HepG2 (cell line): ENCODE measurements around the gene B4GALT5. TPM values are rescaled to one million over a fixed set of nuclear protein-coding genes. Genes with fewer than 3 reads are reported as not detected.

Experiments used
- ATAC-seq: fragments of 200-7000 bp; cut with Tn5 transposase; 3 replicates; pipeline ENCODE4 v1.9.1; 2020; ENCODE audit warnings: mild to moderate bottlenecking, moderate library complexity
- BruUV-seq: library from RNA; stranded (reverse); fragments of 400-500 nt; replicated peaks from 2 replicates; lab custom pipeline; 2021; lab: Mats Ljungman, UMichigan
- CTCF ChIA-PET: fragments of 300-600 bp; formaldehyde crosslinking; extraction: SDS; loops from one replicate; lab custom pipeline; 2021; ENCODE audit warnings: low total read pairs, inconsistent platforms, low intra/inter-chr PET ratio; lab: Yijun Ruan, JAX
- POLR2A ChIA-PET: fragments of 350-600 bp; sonication (Branson Sonifier 250); formaldehyde crosslinking; loops from one replicate; lab custom pipeline; 2020; ENCODE audit warnings: antibody characterized with exemption, inconsistent platforms; lab: Yijun Ruan, JAX
- DNase-seq: peaks from one replicate; pipeline ENCODE4 v3.0.0-alpha.2; 2015; ENCODE audit warnings: low spot score
- FAIRE-seq: peaks from 3 replicates; lab custom pipeline; 2011; peaks lifted over from hg19 to GRCh38; lab: Jason Lieb, UNC
- H2AFZ ChIP-seq: one replicate; pipeline ENCODE4 v1.6.1; 2011; ENCODE audit warnings: low read length, inconsistent platforms
- H3K27ac ChIP-seq: fragments of 300-600 bp; 3 replicates; pipeline ENCODE4 v1.8.0; 2011; ENCODE audit warnings: mixed run types, mild to moderate bottlenecking, mixed read lengths, low read length, inconsistent platforms; ENCODE audit not compliant: insufficient read depth; ENCODE audit errors: extremely low read length
- H3K27me3 ChIP-seq, 2 experiments: fragments of 200-600 bp in 1 of 2; 2 replicates in 1 of 2; 3 replicates in 1 of 2; pipeline versions ENCODE4 v1.6.0 to v1.8.0; 2011; ENCODE audit warnings: low read length in 2 of 2, mild to moderate bottlenecking in 2 of 2, moderate library complexity in 2 of 2, inconsistent platforms in 1 of 2; ENCODE audit not compliant: insufficient read depth in 2 of 2, control insufficient read depth in 1 of 2
- H3K36me3 ChIP-seq, 2 experiments: fragments of 200-600 bp in 1 of 2; replicated peaks in 1 of 2; 2 replicates in 1 of 2; 3 replicates in 1 of 2; pipeline versions ENCODE4 v1.5.1 to v1.8.0; 2011; ENCODE audit warnings: low read length in 2 of 2, inconsistent platforms in 1 of 2; ENCODE audit not compliant: insufficient read depth in 2 of 2, control insufficient read depth in 1 of 2
- H3K4me1 ChIP-seq: 2 replicates; pipeline ENCODE4 v1.5.1; 2012; ENCODE audit warnings: low read length, inconsistent platforms; ENCODE audit not compliant: insufficient read depth
- H3K4me2 ChIP-seq: 2 replicates; pipeline ENCODE4 v1.6.0; 2011; ENCODE audit warnings: low read depth, low read length, inconsistent platforms
- H3K4me3 ChIP-seq, 3 experiments: fragments of 200-600 bp in 1 of 3; sonication (generic), shearing (Covaris generic) in 1 of 3; replicated peaks in 1 of 3; 2 replicates each; pipeline ENCODE4 v1.5.1; 2011 to 2016; ENCODE audit warnings: low read length in 3 of 3, inconsistent platforms in 2 of 3, low read depth in 2 of 3, mild to moderate bottlenecking in 2 of 3, control low read depth in 1 of 3, mixed read lengths in 1 of 3; ENCODE audit not compliant: insufficient read depth in 1 of 3
- H3K79me2 ChIP-seq: one replicate; pipeline ENCODE4 v1.6.1; 2011; ENCODE audit warnings: low read length, inconsistent platforms; ENCODE audit not compliant: insufficient read depth
- H3K9ac ChIP-seq: 2 replicates; pipeline ENCODE4 v1.6.0; 2011; ENCODE audit warnings: mild to moderate bottlenecking, low read depth, low read length, inconsistent platforms; ENCODE audit not compliant: insufficient read depth
- H3K9me3 ChIP-seq: 2 replicates; pipeline ENCODE4 v1.5.1; 2012; ENCODE audit warnings: mild to moderate bottlenecking, low read length
- H4K20me1 ChIP-seq: 2 replicates; pipeline ENCODE4 v1.6.0; 2011; ENCODE audit warnings: inconsistent platforms, mild to moderate bottlenecking, low read length, moderate library complexity; ENCODE audit not compliant: insufficient read depth
- CEBPB ChIP-seq: IDR thresholded peaks from 2 replicates; pipeline ENCODE4 v1.6.1; 2011; ENCODE audit warnings: low read depth, low read length, improper control_type of control experiment, borderline replicate concordance
- CEBPG ChIP-seq: IDR thresholded peaks from 2 replicates; pipeline ENCODE4 v1.6.1; 2016
- DZIP1 ChIP-seq: sonication (generic); formaldehyde crosslinking; IDR thresholded peaks from 2 replicates; pipeline ENCODE4 v1.5.0; 2020; ENCODE audit warnings: mild to moderate bottlenecking, missing genetic modification reagents
- FOXP1 ChIP-seq, 2 experiments: fragments of 450-650 bp in 1 of 2; IDR thresholded peaks; 2 replicates each; pipeline ENCODE4 v1.6.1; 2017 to 2018; ENCODE audit warnings: antibody characterized with exemption in 1 of 2
- GABPB1 ChIP-seq: IDR thresholded peaks from 2 replicates; pipeline ENCODE4 v1.6.1; 2016; ENCODE audit warnings: mild to moderate bottlenecking, missing genetic modification reagents, moderate library complexity, missing compliant biosample characterization
- IRF9 ChIP-seq: sonication (generic); formaldehyde crosslinking; IDR thresholded peaks from 2 replicates; pipeline ENCODE4 v1.8.0; 2022; ENCODE audit warnings: missing genetic modification reagents, mild to moderate bottlenecking, borderline replicate concordance
- KDM5B ChIP-seq: sonication (generic); formaldehyde crosslinking; IDR thresholded peaks from 2 replicates; pipeline ENCODE4 v1.4.0; 2020; ENCODE audit warnings: missing genetic modification reagents, mild to moderate bottlenecking, borderline replicate concordance
- MAX ChIP-seq: IDR thresholded peaks from 2 replicates; pipeline ENCODE4 v1.6.1; 2012; ENCODE audit warnings: inconsistent platforms
- NRL ChIP-seq: sonication (generic); formaldehyde crosslinking; IDR thresholded peaks from 2 replicates; pipeline ENCODE4 v1.5.0; 2020; ENCODE audit warnings: missing genetic modification reagents, mild to moderate bottlenecking, moderate library complexity, borderline replicate concordance
- RFX1 ChIP-seq: fragments of 450-650 bp; IDR thresholded peaks from 2 replicates; pipeline ENCODE4 v1.6.1; 2017
- ZNF12 ChIP-seq: sonication (generic); formaldehyde crosslinking; IDR thresholded peaks from 2 replicates; pipeline ENCODE4 v1.5.0; 2020; ENCODE audit warnings: missing genetic modification reagents
- ZNF510 ChIP-seq: sonication (generic); formaldehyde crosslinking; IDR thresholded peaks from 2 replicates; pipeline ENCODE4 v1.4.0; 2020; ENCODE audit warnings: low read depth, mild to moderate bottlenecking, missing genetic modification reagents
- ZNF770 ChIP-seq: sonication (generic); formaldehyde crosslinking; IDR thresholded peaks from 2 replicates; pipeline ENCODE4 v1.5.0; 2020; ENCODE audit warnings: mild to moderate bottlenecking, missing genetic modification reagents
- WGBS: methylation state at CpG from one replicate; pipeline ENCODE4 v1.1.6; 2017; ENCODE audit warnings: low lambda C conversion rate; 5-methylcytosine and 5-hydroxymethylcytosine counted together
- in situ Hi-C: cut with HindIII; loops from 2 replicates; pipeline ENCODE4 v1.10.0; 2017; ENCODE audit warnings: low pct_unique_long_range_greater_than_20kb; ENCODE audit not compliant: extremely low pct_ligation_motif_present
- intact Hi-C: fragments of 100-400 bp; cut with micrococcal nuclease; formaldehyde crosslinking; loops from one replicate; pipeline ENCODE4 v1.10.0; 2022; ENCODE audit not compliant: unreplicated experiment
- polyA plus RNA-seq, 8 experiments: library from polyadenylated mRNA; depleted of rRNA in 3 of 8; stranded (reverse) in 7 of 8; unstranded in 1 of 8; fragments of >200 nt; fragmentation: Illumina TruSeq in 4 of 8; extraction: Trizol in 4 of 8; gene quantifications; 2 replicates each; pipeline versions ENCODE4 v1.2.1 to v1.2.3, GENCODE V29; 2011 to 2016; ENCODE audit warnings: low read depth in 4 of 8, missing spikeins in 1 of 8, mixed read lengths in 1 of 8; ENCODE audit not compliant: insufficient read depth in 1 of 8
- total RNA-seq, 5 experiments: library from RNA; depleted of rRNA; stranded (reverse); fragments of >200 nt; fragmentation: Illumina TruSeq; extraction: Trizol; gene quantifications; 2 replicates each; pipeline ENCODE4 v1.2.3, GENCODE V29; 2016; ENCODE audit warnings: low read depth in 1 of 5

The B4GALT5 gene
- total and polyA plus RNA-seq, 2 of the 13 experiments (the other 11 are each of a cell fraction or from before 2014, with no cell fraction given), result 27.3 to 30.9 TPM

GRCh38 chr20:49740807-49741206 is 27.1 kb upstream of the B4GALT5 start:
- FAIRE-seq (no peak), DNase-seq (no peak), ATAC-seq (no peak)
- Histone ChIP-seq H3K4me1 (peaks cover 36% of the 10 kb centered on the region), H4K20me1 (no peaks in the 10 kb centered on the region), H3K27me3 (peaks cover 0 to 20% of the 10 kb centered on the region in 2 experiments; a peak in 3 of 5 replicates), H2AFZ (no peak overlapping the region), H3K9ac (no peak overlapping the region), H3K4me2 (no peak overlapping the region), H3K27ac (no peak overlapping the region), H3K79me2 (no peaks in the 10 kb centered on the region), H3K36me3 (no peaks in the 10 kb centered on the region), H3K4me3 (no peak overlapping the region), H3K9me3 (no peaks in the 10 kb centered on the region)
- in situ Hi-C loops (no loop called here), intact Hi-C loops (no loop called here)
- POLR2A ChIA-PET, result no interaction called here
- 45% methylated on average over 5 of the region's 5 CpGs for WGBS
- CTCF ChIA-PET, result no interaction called here
- no TSS peak for BruUV-seq
- TF ChIP-seq ZNF770 (CRISPR knock-in tag) (0 out of 2 replicates have a peak, but pooled peaks have one; percentile 3), CEBPB (peak; percentile 64; the same call in 1 of the 2 replicates), FOXP1 (IDR thresholded peaks at IDR 0.05) (no peak), FOXP1 (CRISPR knock-in tag; IDR thresholded peaks at IDR 0.05) (no peak), RFX1 (no peak), CEBPG (CRISPR knock-in tag) (peak; percentile 64), ZNF510 (no peak)

GRCh38 chr20:49739042-49739441 is 25.4 kb upstream of the B4GALT5 start:
- Histone ChIP-seq H3K27me3 (peaks cover 0 to 20% of the 10 kb centered on the region in 2 experiments; a peak in 3 of 5 replicates), H4K20me1 (no peaks in the 10 kb centered on the region), H3K4me3 (no peak overlapping the region), H3K4me2 (no peak overlapping the region), H3K27ac (no peak overlapping the region), H3K9me3 (no peaks in the 10 kb centered on the region), H3K4me1 (peaks cover 36% of the 10 kb centered on the region), H2AFZ (no peak overlapping the region), H3K79me2 (no peaks in the 10 kb centered on the region), H3K9ac (no peak overlapping the region), H3K36me3 (no peaks in the 10 kb centered on the region)
- FAIRE-seq (no peak), ATAC-seq (peak; percentile 36), DNase-seq (no peak)
- intact Hi-C loops, result no loop called here
- 17% methylated on average over 6 of the region's 6 CpGs for whole genome bisulfite sequencing
- POLR2A ChIA-PET, result no interaction called here
- BruUV-seq, result no TSS peak
- in situ Hi-C loops, result no loop called here
- CTCF ChIA-PET, result no interaction called here
- TF ChIP-seq ZNF12, result no peak
- TF ChIP-seq NRL (CRISPR knock-in tag), result peak; percentile 69; the same call in 1 of the 2 replicates
- 0 out of 2 replicates have a peak, but pooled peaks have one; percentile 47 for TF ChIP-seq IRF9 (CRISPR knock-in tag)
- peak; percentile 51; the same call in 1 of the 2 replicates for TF ChIP-seq DZIP1 (CRISPR knock-in tag)
- no peak for TF ChIP-seq MAX
- no peak for TF ChIP-seq GABPB1 (CRISPR knock-in tag)
- TF ChIP-seq KDM5B (CRISPR knock-in tag), result 0 out of 2 replicates have a peak, but pooled peaks have one; percentile 25
